H1 (cell line): ENCODE measurements around the gene TCF4.

Experiments used
- POLR2A ChIP-seq, 2 experiments: IDR thresholded peaks; 1 replicate in 1 of 2; 2 replicates in 1 of 2; pipeline ENCODE4 v1.6.1; 2011; ENCODE audit warnings: low read depth in 2 of 2, low read length in 2 of 2, mild to moderate bottlenecking in 2 of 2; ENCODE audit errors: control extremely low read depth in 1 of 2
- POLR2AphosphoS5 ChIP-seq: IDR thresholded peaks from 2 replicates; pipeline ENCODE4 v1.6.1; 2011; ENCODE audit warnings: low read depth, low read length
- TEAD4 ChIP-seq: IDR thresholded peaks from 2 replicates; pipeline ENCODE4 v1.6.1; 2012; ENCODE audit warnings: low read depth, low read length, inconsistent platforms, mixed read lengths
- ZNF274 ChIP-seq: IDR thresholded peaks from 2 replicates; pipeline ENCODE4 v1.7.0; 2012; ENCODE audit warnings: low read length, borderline replicate concordance; ENCODE audit errors: extremely low read depth
- TF ChIP-seq, protein P1 (sequence below), 3 experiments: IDR thresholded peaks; 1 replicate in 2 of 3; 2 replicates in 1 of 3; pipeline versions ENCODE4 v1.5.1 to v1.6.1; 2011; ENCODE audit warnings: low read length in 3 of 3, mild to moderate bottlenecking in 3 of 3, inconsistent platforms in 2 of 3, low read depth in 1 of 3, moderate library complexity in 1 of 3; ENCODE audit not compliant: insufficient read depth in 1 of 3; ENCODE audit errors: control extremely low read depth in 1 of 3

DNA sequence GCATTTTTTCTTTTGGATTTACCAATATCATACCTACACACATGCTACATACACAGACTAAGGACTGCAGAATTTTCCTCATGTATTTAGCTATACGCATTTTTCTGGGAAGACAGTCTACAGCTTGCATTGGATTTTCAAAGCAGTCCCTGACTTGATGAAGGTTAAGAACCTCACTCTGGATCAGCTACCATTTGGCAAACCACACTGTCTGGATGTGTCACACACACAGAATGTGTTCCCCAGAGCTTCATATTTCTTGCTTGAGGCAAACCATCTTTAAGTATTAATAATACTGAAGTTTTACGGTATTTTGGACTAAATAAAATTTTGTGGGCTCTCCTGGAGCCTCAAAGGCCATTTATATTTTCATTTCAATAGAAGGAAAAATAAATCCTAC is 102.3 kb downstream of the TCF4 start:
- TF ChIP-seq POLR2AphosphoS5 = no peak
- TF ChIP-seq POLR2A (IDR thresholded peaks at IDR 0.05; ENCODE audit: control extremely low read depth in 1 of 2, low read depth in 2 of 2, low read length in 2 of 2) = no peak
- no peak for TF ChIP-seq ZNF274
- TF ChIP-seq, protein P1, sequence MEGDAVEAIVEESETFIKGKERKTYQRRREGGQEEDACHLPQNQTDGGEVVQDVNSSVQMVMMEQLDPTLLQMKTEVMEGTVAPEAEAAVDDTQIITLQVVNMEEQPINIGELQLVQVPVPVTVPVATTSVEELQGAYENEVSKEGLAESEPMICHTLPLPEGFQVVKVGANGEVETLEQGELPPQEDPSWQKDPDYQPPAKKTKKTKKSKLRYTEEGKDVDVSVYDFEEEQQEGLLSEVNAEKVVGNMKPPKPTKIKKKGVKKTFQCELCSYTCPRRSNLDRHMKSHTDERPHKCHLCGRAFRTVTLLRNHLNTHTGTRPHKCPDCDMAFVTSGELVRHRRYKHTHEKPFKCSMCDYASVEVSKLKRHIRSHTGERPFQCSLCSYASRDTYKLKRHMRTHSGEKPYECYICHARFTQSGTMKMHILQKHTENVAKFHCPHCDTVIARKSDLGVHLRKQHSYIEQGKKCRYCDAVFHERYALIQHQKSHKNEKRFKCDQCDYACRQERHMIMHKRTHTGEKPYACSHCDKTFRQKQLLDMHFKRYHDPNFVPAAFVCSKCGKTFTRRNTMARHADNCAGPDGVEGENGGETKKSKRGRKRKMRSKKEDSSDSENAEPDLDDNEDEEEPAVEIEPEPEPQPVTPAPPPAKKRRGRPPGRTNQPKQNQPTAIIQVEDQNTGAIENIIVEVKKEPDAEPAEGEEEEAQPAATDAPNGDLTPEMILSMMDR (IDR thresholded peaks at IDR 0.05; ENCODE audit: control extremely low read depth in 1 of 3, insufficient read depth in 1 of 3, low read depth in 1 of 3, low read length in 3 of 3) = no peak
- TF ChIP-seq TEAD4 = no peak
